Subcutaneous abdominal adipose tissue (tissue), 5 donors: Measurements from ENCODE around the gene B3GNT3.
A peak's percentile ranks its signal among the peaks of the same experiment; 100 is the strongest.
"Not testable (repeated sequence)": the region's sequence is repeated elsewhere in the genome, so short reads cannot be mapped to it uniquely, and the experiment has no call there.

Experiments used
- H3K27ac ChIP-seq: one replicate; pipeline ENCODE4 v1.7.0; 2013; ENCODE audit warnings: low read depth, mild to moderate bottlenecking, inconsistent platforms, low read length, moderate library complexity
- H3K27me3 ChIP-seq, 5 donors: one replicate each; pipeline ENCODE4 v1.7.0; 2013; ENCODE audit warnings: low read length in 5 of 5, inconsistent platforms in 1 of 5; ENCODE audit not compliant: control insufficient read depth in 5 of 5, insufficient read depth in 4 of 5
- H3K36me3 ChIP-seq, 5 donors: one replicate each; pipeline ENCODE4 v1.7.0; 2013; ENCODE audit warnings: low read length in 5 of 5; ENCODE audit not compliant: control insufficient read depth in 5 of 5, insufficient read depth in 5 of 5
- H3K4me1 ChIP-seq, 5 donors: one replicate each; pipeline ENCODE4 v1.7.0; 2013; ENCODE audit warnings: low read length in 5 of 5, mild to moderate bottlenecking in 3 of 5, moderate library complexity in 1 of 5; ENCODE audit not compliant: control insufficient read depth in 5 of 5, insufficient read depth in 5 of 5
- H3K4me3 ChIP-seq, 5 donors: one replicate each; pipeline ENCODE4 v1.7.0; 2013; ENCODE audit warnings: low read length in 5 of 5, low read depth in 1 of 5
- H3K9ac ChIP-seq, 5 donors: one replicate each; pipeline ENCODE4 v1.7.0; 2013; ENCODE audit warnings: low read length in 5 of 5, mild to moderate bottlenecking in 4 of 5, moderate library complexity in 3 of 5
- H3K9me3 ChIP-seq, 5 donors: one replicate each; pipeline ENCODE4 v1.7.0; 2013; ENCODE audit warnings: low read length in 5 of 5; ENCODE audit not compliant: control insufficient read depth in 5 of 5
- donor health status: healthy.
- donor health status: healthy.
- donor health status: healthy.
- donor health status: healthy.
- donor health status: healthy.

Gene B3GNT3

GRCh38 chr19:17778968-17779929 lies 15.7 kb upstream of the B3GNT3 start:
- H3K36me3 ChIP-seq, result no peaks in the 10 kb centered on the region
- peaks cover 0 to 7% (median 0%) of the 10 kb centered on the region in 5 donors for H3K27me3 ChIP-seq
- H3K27ac ChIP-seq, result no peak overlapping the region
- H3K9me3 ChIP-seq, result peaks cover 0 to 6% (median 4%) of the 10 kb centered on the region in 5 donors
- H3K4me3 ChIP-seq, result peak overlapping the region in 2 of 5 donors; percentile 0 to 1
- H3K9ac ChIP-seq, result no peak overlapping the region
- peaks cover 0 to 41% (median 24%) of the 10 kb centered on the region in 5 donors for H3K4me1 ChIP-seq

DNA sequence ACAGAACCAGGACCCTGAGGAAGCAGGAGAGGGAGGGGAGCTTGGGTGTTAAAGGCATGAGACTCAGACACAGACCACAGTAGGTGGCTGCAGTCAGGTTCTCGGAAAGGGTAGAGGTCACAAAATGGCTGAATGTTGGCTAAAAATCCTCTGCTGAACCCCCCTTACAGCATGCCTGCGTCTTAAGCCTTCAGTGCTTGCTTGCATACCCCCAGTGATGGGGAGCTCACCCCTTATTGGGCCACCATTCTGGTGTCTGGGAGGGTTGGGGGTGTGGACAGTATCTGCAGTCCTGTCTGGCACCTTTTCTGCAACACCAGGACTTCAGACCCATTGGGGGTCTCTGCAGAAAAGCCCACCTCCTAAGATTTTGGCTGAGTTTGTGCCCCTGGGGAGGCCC lies 14.2 kb upstream of the B3GNT3 start:
- peaks cover 0 to 7% (median 0%) of the 10 kb centered on the region in 5 donors for H3K27me3 ChIP-seq
- peaks cover 0 to 38% (median 24%) of the 10 kb centered on the region in 5 donors for H3K4me1 ChIP-seq
- H3K27ac ChIP-seq, result no peak overlapping the region
- peaks cover 0 to 6% (median 4%) of the 10 kb centered on the region in 5 donors for H3K9me3 ChIP-seq
- H3K36me3 ChIP-seq, result no peaks in the 10 kb centered on the region
- no peak overlapping the region for H3K4me3 ChIP-seq
- no peak overlapping the region for H3K9ac ChIP-seq

DNA sequence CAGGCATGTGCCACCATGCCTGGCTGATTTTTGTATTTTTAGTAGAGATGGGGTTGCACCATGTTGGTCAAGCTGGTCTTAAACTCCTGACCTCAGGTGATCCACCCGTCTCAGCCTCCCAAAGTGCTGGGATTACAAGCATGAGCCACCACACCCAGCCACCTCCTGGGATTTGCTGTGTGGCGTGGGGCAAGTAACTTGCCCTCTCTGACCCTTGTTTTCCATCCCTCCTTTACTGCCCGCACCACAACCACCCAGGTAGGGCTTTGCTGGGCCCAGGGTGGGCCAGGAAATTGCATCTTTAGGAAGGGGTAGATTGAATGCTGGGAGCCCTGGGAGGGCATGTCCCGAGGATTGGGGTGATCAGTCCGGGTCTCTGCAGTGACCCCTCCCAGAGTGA lies 11.2 kb upstream of the B3GNT3 start:
- H3K9ac ChIP-seq, H3K9me3 ChIP-seq, H3K27ac ChIP-seq, H3K36me3 ChIP-seq, H3K4me3 ChIP-seq, H3K27me3 ChIP-seq: not testable (repeated sequence)
- H3K4me1 ChIP-seq, result peaks cover 0 to 12% (median 8%) of the 10 kb centered on the region in 5 donors

DNA sequence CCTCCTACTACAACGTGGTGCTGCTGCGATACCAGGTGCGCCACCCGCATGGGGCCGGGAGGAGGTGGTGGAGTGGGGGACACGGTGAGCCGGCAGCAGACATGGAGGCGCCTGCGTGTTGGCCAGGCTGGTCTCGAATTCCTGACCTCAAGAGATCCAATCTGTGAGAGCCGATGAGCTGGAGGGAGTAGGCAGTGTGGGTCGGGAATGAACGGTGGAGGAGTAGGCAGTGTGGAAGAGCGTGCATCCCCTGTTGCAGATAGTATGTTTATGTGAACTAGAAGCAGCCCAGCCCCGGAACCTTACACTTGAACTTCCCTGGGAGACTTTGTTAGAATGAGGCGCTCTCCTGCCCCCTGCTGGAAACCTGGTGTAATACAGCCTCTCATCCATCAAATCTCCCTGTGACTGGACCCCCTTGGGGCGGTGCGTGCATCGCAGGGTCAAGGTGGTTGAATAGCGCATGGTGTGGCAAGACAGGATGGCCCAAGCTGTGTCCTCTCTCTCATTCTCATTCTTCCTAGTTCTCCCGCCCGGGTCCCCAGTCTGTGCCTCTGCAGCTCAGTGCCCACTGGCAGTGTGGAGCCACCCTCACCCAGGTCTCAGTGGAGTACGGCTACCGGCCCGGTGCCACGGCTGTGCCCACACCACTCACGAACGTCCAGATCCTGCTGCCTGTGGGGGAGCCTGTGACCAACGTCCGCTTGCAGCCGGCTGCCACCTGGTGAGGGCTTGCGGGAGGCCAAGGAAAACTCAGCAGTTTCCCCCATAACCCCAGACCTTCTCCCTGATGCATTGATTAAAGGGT lies 10.5 kb upstream of the B3GNT3 start:
- Histone ChIP-seq H3K36me3 (no peaks in the 10 kb centered on the region), H3K4me1 (peaks cover 0 to 6% (median 4%) of the 10 kb centered on the region in 5 donors), H3K27me3 (peaks cover 0 to 9% (median 0%) of the 10 kb centered on the region in 5 donors)

GRCh38 chr19:17787274-17787913 lies 7.5 kb upstream of the B3GNT3 start:
- H3K9ac ChIP-seq, result no peak overlapping the region

More for the DNA sequence above, 10.5 kb upstream of the B3GNT3 start:
- H3K9ac ChIP-seq, result no peak overlapping the region
- peaks cover 0 to 6% (median 4%) of the 10 kb centered on the region in 5 donors for H3K9me3 ChIP-seq
- no peak overlapping the region for H3K4me3 ChIP-seq
- no peak overlapping the region for H3K27ac ChIP-seq

GRCh38 chr19:17788632-17789031 lies 6.3 kb upstream of the B3GNT3 start:
- Histone ChIP-seq H3K27me3 (peaks cover under 1 to 9% (median 3%) of the 10 kb centered on the region in 5 donors), H3K36me3 (no peaks in the 10 kb centered on the region), H3K9me3 (peaks cover 0 to 4% (median 0%) of the 10 kb centered on the region in 5 donors), H3K27ac (no peak overlapping the region), H3K4me1 (peaks cover 1 to 6% (median 4%) of the 10 kb centered on the region in 5 donors), H3K4me3 (no peak overlapping the region), H3K9ac (no peak overlapping the region)

More at GRCh38 chr19:17787274-17787913, 7.5 kb upstream of the B3GNT3 start:
- H3K36me3 ChIP-seq, result no peaks in the 10 kb centered on the region
- H3K4me3 ChIP-seq, result no peak overlapping the region
- H3K4me1 ChIP-seq, result peaks cover 1 to 6% (median 4%) of the 10 kb centered on the region in 5 donors
- peaks cover 0 to 5% (median 4%) of the 10 kb centered on the region in 5 donors for H3K9me3 ChIP-seq
- H3K27ac ChIP-seq, result no peak overlapping the region
- peaks cover 0 to 5% (median 0%) of the 10 kb centered on the region in 5 donors for H3K27me3 ChIP-seq

DNA sequence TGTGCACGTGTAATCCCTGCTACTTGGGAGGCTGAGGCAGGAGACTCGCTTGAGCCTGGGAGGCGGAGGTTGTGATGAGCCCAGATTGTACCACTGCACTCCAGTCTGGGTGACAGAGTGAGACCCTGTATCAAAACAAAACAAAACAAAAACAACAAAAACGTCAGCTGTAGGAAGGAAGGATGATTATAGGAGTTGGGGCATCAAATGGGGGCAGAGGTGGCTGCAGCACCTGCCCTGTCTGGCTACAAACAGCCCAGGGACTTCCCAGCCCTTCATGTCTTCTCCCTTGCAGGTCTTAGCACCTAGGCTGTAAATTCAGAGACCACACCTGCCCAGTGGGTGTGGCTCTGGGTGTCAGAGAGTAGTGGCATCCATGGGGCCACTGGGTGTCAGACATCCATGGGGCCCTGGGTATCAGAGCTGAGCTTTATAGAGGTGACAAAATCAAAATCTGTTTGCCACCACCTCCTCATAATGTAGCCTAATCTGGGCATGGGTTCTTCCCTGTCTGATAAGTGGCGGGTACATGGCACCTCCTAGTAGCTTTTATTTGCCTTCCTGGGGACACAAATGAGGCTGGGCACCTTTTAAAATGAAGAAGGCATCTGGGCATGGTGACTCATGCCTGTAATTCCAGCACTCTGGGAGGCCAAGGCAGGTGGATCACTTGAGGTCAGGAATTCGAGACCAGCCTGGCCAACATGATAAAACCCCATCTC lies 4.7 kb upstream of the B3GNT3 start:
- Histone ChIP-seq H3K4me1 (peaks cover 0 to 8% (median 3%) of the 10 kb centered on the region in 5 donors), H3K36me3 (no peaks in the 10 kb centered on the region), H3K27me3 (peaks cover 14 to 25% (median 19%) of the 10 kb centered on the region in 5 donors), H3K4me3 (no peak overlapping the region), H3K9me3 (peaks cover 0 to 4% (median 0%) of the 10 kb centered on the region in 5 donors), H3K9ac (no peak overlapping the region), H3K27ac (no peak overlapping the region)

- Histone ChIP-seq H3K27ac (no peak overlapping the region), H3K4me1 (peaks cover 0 to 8% (median 3%) of the 10 kb centered on the region in 5 donors), H3K27me3 (peaks cover 17 to 40% (median 32%) of the 10 kb centered on the region in 5 donors), H3K36me3 (no peaks in the 10 kb centered on the region), H3K9ac (peak overlapping the region in 1 of 5 donors; percentile 28), H3K4me3 (no peak overlapping the region), H3K9me3 (no peaks in the 10 kb centered on the region)
Observed at GRCh38 chr19:17794412-17794730, 567 bp upstream of the B3GNT3 start.

GRCh38 chr19:17795495-17795856 lies 538 bp downstream of the B3GNT3 start:
- H3K9ac ChIP-seq, result no peak overlapping the region
- H3K27me3 ChIP-seq, result peaks cover 21 to 40% (median 37%) of the 10 kb centered on the region in 5 donors
- H3K4me3 ChIP-seq, result no peak overlapping the region
- H3K36me3 ChIP-seq, result no peaks in the 10 kb centered on the region
- H3K9me3 ChIP-seq, result no peaks in the 10 kb centered on the region
- no peak overlapping the region for H3K27ac ChIP-seq
- H3K4me1 ChIP-seq, result peaks cover 0 to 8% (median 3%) of the 10 kb centered on the region in 5 donors
